Spleen (tissue), 11 donors: ENCODE results near the gene QRFP. TPM values are rescaled to one million over a fixed set of nuclear protein-coding genes. Genes with fewer than 3 reads are reported as not detected.

ENCODE experiments used
- DNase-seq: peaks from one replicate; pipeline ENCODE4 v3.0.0-alpha.2; 2020
- H3K27ac ChIP-seq, 8 donors: fragments of 200-600 bp; sonication (generic) in 7 of 8; 1 replicate in 4 of 8; 2 replicates in 4 of 8; pipeline versions ENCODE4 v1.5.0 to v1.8.0; 2016 to 2021; ENCODE audit warnings: inconsistent platforms in 4 of 8, mild to moderate bottlenecking in 4 of 8, moderate library complexity in 1 of 8
- H3K27me3 ChIP-seq, 7 donors: fragments of 200-600 bp; sonication (generic) in 6 of 7; replicated peaks in 1 of 7; 1 replicate in 4 of 7; 2 replicates in 3 of 7; pipeline versions ENCODE4 v1.5.0 to v1.8.0; 2016 to 2021; ENCODE audit warnings: inconsistent platforms in 3 of 7, mild to moderate bottlenecking in 1 of 7
- H3K36me3 ChIP-seq, 6 donors: fragments of 200-600 bp; sonication (generic) in 5 of 6; 1 replicate in 4 of 6; 2 replicates in 2 of 6; pipeline versions ENCODE4 v1.5.0 to v1.8.0; 2016 to 2021; ENCODE audit warnings: inconsistent platforms in 2 of 6
- H3K4me1 ChIP-seq, 6 donors: fragments of 200-600 bp; sonication (generic) in 5 of 6; 1 replicate in 3 of 6; 2 replicates in 3 of 6; pipeline versions ENCODE4 v1.5.0 to v1.8.0; 2016 to 2021; ENCODE audit warnings: inconsistent platforms in 3 of 6
- H3K4me3 ChIP-seq, 8 donors: fragments of 200-600 bp; sonication (generic) in 7 of 8; 1 replicate in 4 of 8; 2 replicates in 4 of 8; pipeline versions ENCODE4 v1.5.0 to v1.8.0; 2016 to 2021; ENCODE audit warnings: inconsistent platforms in 4 of 8, mild to moderate bottlenecking in 4 of 8, moderate library complexity in 2 of 8
- H3K9me3 ChIP-seq, 8 donors: fragments of 200-600 bp; sonication (generic) in 7 of 8; 1 replicate in 4 of 8; 2 replicates in 4 of 8; pipeline versions ENCODE4 v1.5.0 to v1.8.0; 2016 to 2021; ENCODE audit warnings: inconsistent platforms in 4 of 8
- CTCF ChIP-seq, 11 experiments: fragments of 200-600 bp in 7 of 11; fragments of 450-650 bp in 4 of 11; sonication (generic) in 4 of 11; IDR thresholded peaks in 8 of 11; conservative IDR thresholded peaks in 3 of 11; 1 replicate in 7 of 11; 2 replicates in 4 of 11; pipeline versions ENCODE4 v1.4.0 to v1.8.0; 2016 to 2021; ENCODE audit warnings: antibody characterized with exemption in 11 of 11, inconsistent platforms in 4 of 11, mild to moderate bottlenecking in 1 of 11
- POLR2A ChIP-seq, 3 donors: fragments of 450-650 bp; IDR thresholded peaks; one replicate each; pipeline ENCODE4 v1.5.1; 2017; ENCODE audit warnings: antibody characterized with exemption in 3 of 3, mild to moderate bottlenecking in 1 of 3
- POLR2AphosphoS5 ChIP-seq, 3 donors: sonication (generic); formaldehyde crosslinking; IDR thresholded peaks; one replicate each; pipeline ENCODE4 v1.5.1; 2017; ENCODE audit warnings: antibody characterized with exemption in 3 of 3
- WGBS, 5 donors: extraction: QIAGEN DNeasy Blood & Tissue Kit in 3 of 5; methylation state at CpG; one replicate each; pipeline versions ENCODE4 v1.1.5 to v1.1.7; 2013 to 2018; 5-methylcytosine and 5-hydroxymethylcytosine counted together
- intact Hi-C: fragments of 100-400 bp; cut with DNase I; formaldehyde crosslinking; loops from one replicate; pipeline ENCODE4 v1.15.0; 2023; ENCODE audit warnings: low total_unique reads
- polyA plus RNA-seq, 3 donors: library from polyadenylated mRNA; stranded (reverse); fragments of 200-250 nt; gene quantifications; one replicate each; pipeline ENCODE4 v1.2.1, GENCODE V29; 2013
- total RNA-seq, 7 donors: library from RNA; depleted of rRNA in 3 of 7; stranded (reverse); fragments of >200 nt in 3 of 7; fragmentation: NEBNext Ultra II Directional in 4 of 7; extraction: Animal tissue kit (Norgen Biotek cat#: 25700) in 4 of 7; gene quantifications; one replicate each; pipeline versions ENCODE4 v1.1.0 to v1.2.1, GENCODE V29; 2016 to 2021
- donor health status: healthy with polysubstance abuse.
- donor health status: DM: no; HTN: no; CAD: no; lungs with moderate emphysema.
- donor health status: DM: no; HTN: no; CAD: no.
- donor health status: Bipolar disorder and iron deficiency.
- donor health status: healthy.
- donor health status: DM: no; HTN: no; CAD: no.
- donor health status: DM: yes; HTN: yes; CAD: no.

QRFP gene
- total and polyA plus RNA-seq, 10 donors = 0.13 to 0.16 TPM; not detected in 8

- no peak for TF ChIP-seq POLR2AphosphoS5 (IDR thresholded peaks at IDR 0.05)
- no peak for TF ChIP-seq POLR2A (IDR thresholded peaks at IDR 0.05)
- TF ChIP-seq CTCF (IDR thresholded peaks at IDR 0.05 in 8 of 11, conservative IDR thresholded peaks at IDR 0.05 in 3 of 11) = no peak
- DNase-seq = peak; percentile 37
- Histone ChIP-seq H3K27ac (no peak overlapping the region), H3K27me3 (no peaks in the 10 kb centered on the region), H3K4me1 (peaks cover 0 to 24% (median 12%) of the 10 kb centered on the region in 6 donors), H3K9me3 (no peaks in the 10 kb centered on the region), H3K36me3 (peaks cover 6 to 71% (median 37%) of the 10 kb centered on the region in 6 donors), H3K4me3 (no peak overlapping the region)
- 80 to 93% (median 86%) methylated on average over 8 of the region's 8 CpGs for WGBS, 5 donors
- intact Hi-C loops = loop anchor here (5.0 kb wide), 2 partner anchors 167 to 173 kb away; no protein-coding TSS in a partner anchor
These were observed 27.4 kb downstream of the QRFP start for GRCh38 chr9:130869250-130869649.

- 95 to 100% (median 98%) methylated on average over 3 of the region's 3 CpGs for WGBS, 5 donors
- Histone ChIP-seq H3K4me1 (peaks cover 0 to 33% (median 16%) of the 10 kb centered on the region in 6 donors), H3K27ac (no peak overlapping the region), H3K27me3 (no peaks in the 10 kb centered on the region), H3K4me3 (no peak overlapping the region), H3K36me3 (peaks cover 3 to 71% (median 29%) of the 10 kb centered on the region in 6 donors), H3K9me3 (no peaks in the 10 kb centered on the region)
- no peak for DNase-seq
- intact Hi-C loops = loop anchor here (5.0 kb wide), 2 partner anchors 166 to 174 kb away; no protein-coding TSS in a partner anchor
- TF ChIP-seq POLR2A (IDR thresholded peaks at IDR 0.05) (no peak), CTCF (IDR thresholded peaks at IDR 0.05 in 8 of 11, conservative IDR thresholded peaks at IDR 0.05 in 3 of 11) (no peak), POLR2AphosphoS5 (IDR thresholded peaks at IDR 0.05) (no peak)
These were observed 28.4 kb downstream of the QRFP start for GRCh38 chr9:130868230-130868629.

- peaks cover 0 to 71% (median 28%) of the 10 kb centered on the region in 6 donors for H3K36me3 ChIP-seq
- H3K9me3 ChIP-seq = no peaks in the 10 kb centered on the region
- no peak for TF ChIP-seq POLR2AphosphoS5 (IDR thresholded peaks at IDR 0.05)
- TF ChIP-seq CTCF (IDR thresholded peaks at IDR 0.05 in 8 of 11, conservative IDR thresholded peaks at IDR 0.05 in 3 of 11) = no peak
- TF ChIP-seq POLR2A (IDR thresholded peaks at IDR 0.05) = no peak
- intact Hi-C loops = loop anchor here (5.0 kb wide), 2 partner anchors 165 to 175 kb away; no protein-coding TSS in a partner anchor
- H3K4me1 ChIP-seq = peaks cover 0 to 39% (median 16%) of the 10 kb centered on the region in 6 donors
- H3K27ac ChIP-seq = no peak overlapping the region
- no peak overlapping the region for H3K4me3 ChIP-seq
- no peaks in the 10 kb centered on the region for H3K27me3 ChIP-seq
- DNase-seq = peak; percentile 40
- 92 to 97% (median 93%) methylated on average over 9 of the region's 9 CpGs for WGBS, 5 donors
These were observed 29.1 kb downstream of the QRFP start for GRCh38 chr9:130867556-130867955.

- Histone ChIP-seq H3K4me1 (peaks cover 0 to 40% (median 17%) of the 10 kb centered on the region in 6 donors), H3K27ac (no peak overlapping the region), H3K27me3 (no peaks in the 10 kb centered on the region), H3K36me3 (peaks cover 0 to 65% (median 18%) of the 10 kb centered on the region in 6 donors), H3K9me3 (no peaks in the 10 kb centered on the region), H3K4me3 (no peak overlapping the region)
- intact Hi-C loops = loop anchor here (5.0 kb wide), 2 partner anchors 164 to 176 kb away; no protein-coding TSS in a partner anchor
- WGBS, 5 donors = 46 to 56% (median 53%) methylated on average over 4 of the region's 4 CpGs
- TF ChIP-seq CTCF (IDR thresholded peaks at IDR 0.05 in 8 of 11, conservative IDR thresholded peaks at IDR 0.05 in 3 of 11) (peak; percentile 61 to 85 (median 80)), POLR2AphosphoS5 (IDR thresholded peaks at IDR 0.05) (peak in 1 of 3 donors; percentile 22), POLR2A (IDR thresholded peaks at IDR 0.05) (no peak)
- peak; percentile 73 for DNase-seq
These were observed 30.1 kb downstream of the QRFP start for GRCh38 chr9:130866474-130866965.
